ENCODE data around the gene ANGEL1. TPM values are rescaled to one million over a fixed set of nuclear protein-coding genes. Genes with fewer than 3 reads are reported as not detected.

Gene ANGEL1
- total RNA-seq, 1 experiment from 2014 or later: 23.3 TPM

GRCh38 chr14:76829650-76830421, 17.2 kb upstream of the ANGEL1 start:
- no peak overlapping the region for H3K4me3 ChIP-seq (ENCODE audit: insufficient read depth, low read depth, low read length)
- DNase-seq: peak; percentile 46

GRCh38 chr14:76829013-76829365, 16.3 kb upstream of the ANGEL1 start:
- Histone ChIP-seq H3K36me3 (replicated peaks; ENCODE audit: control insufficient read depth, insufficient read depth, low read length) (no peaks in the 10 kb centered on the region), H3K4me3 (ENCODE audit: insufficient read depth, low read depth, low read length) (no peak overlapping the region), H3K27me3 (ENCODE audit: control insufficient read depth, insufficient read depth, low read length) (no peaks in the 10 kb centered on the region)
- DNase-seq: peak; percentile 46

More at GRCh38 chr14:76829650-76830421, 17.2 kb upstream of the ANGEL1 start:
- Histone ChIP-seq H3K27me3 (ENCODE audit: control insufficient read depth, insufficient read depth, low read length) (no peaks in the 10 kb centered on the region), H3K36me3 (replicated peaks; ENCODE audit: control insufficient read depth, insufficient read depth, low read length) (no peaks in the 10 kb centered on the region)

- Histone ChIP-seq H3K27me3 (ENCODE audit: control insufficient read depth, insufficient read depth, low read length) (no peaks in the 10 kb centered on the region), H3K4me3 (ENCODE audit: insufficient read depth, low read depth, low read length) (no peak overlapping the region), H3K36me3 (replicated peaks; ENCODE audit: control insufficient read depth, insufficient read depth, low read length) (no peaks in the 10 kb centered on the region)
- no peak for DNase-seq
Measured at GRCh38 chr14:76828339-76829012, 15.8 kb upstream of the ANGEL1 start.

GRCh38 chr14:76827696-76828296, 15.1 kb upstream of the ANGEL1 start:
- no peaks in the 10 kb centered on the region for H3K27me3 ChIP-seq (ENCODE audit: control insufficient read depth, insufficient read depth, low read length)
- DNase-seq: peak; percentile 41
- H3K36me3 ChIP-seq (replicated peaks; ENCODE audit: control insufficient read depth, insufficient read depth, low read length): no peaks in the 10 kb centered on the region
- no peak overlapping the region for H3K4me3 ChIP-seq (ENCODE audit: insufficient read depth, low read depth, low read length)

- Histone ChIP-seq H3K36me3 (replicated peaks; ENCODE audit: control insufficient read depth, insufficient read depth, low read length) (no peaks in the 10 kb centered on the region), H3K27me3 (ENCODE audit: control insufficient read depth, insufficient read depth, low read length) (no peaks in the 10 kb centered on the region)
Measured at GRCh38 chr14:76826122-76826521, 13.4 kb upstream of the ANGEL1 start, which contains the start of gene LRRC74A. Gene LRRC74A (plus strand): TSS chr14:76826408. CDS start chr14:76826698, 290 bp downstream.

GRCh38 chr14:76820700-76821099, 8.0 kb upstream of the ANGEL1 start:
- Histone ChIP-seq H3K4me3 (ENCODE audit: insufficient read depth, low read depth, low read length) (no peak overlapping the region), H3K36me3 (replicated peaks; ENCODE audit: control insufficient read depth, insufficient read depth, low read length) (no peaks in the 10 kb centered on the region)
- no peak for DNase-seq

More at GRCh38 chr14:76826122-76826521, 13.4 kb upstream of the ANGEL1 start, which contains the start of gene LRRC74A:
- no peak for DNase-seq
- no peak within 1 kb of the TSS for H3K4me3 ChIP-seq (ENCODE audit: insufficient read depth, low read depth, low read length)

GRCh38 chr14:76814726-76815645, 2.3 kb upstream of the ANGEL1 start:
- DNase-seq: no peak
- H3K36me3 ChIP-seq (replicated peaks; ENCODE audit: control insufficient read depth, insufficient read depth, low read length): no peaks in the 10 kb centered on the region
- no peak overlapping the region for H3K4me3 ChIP-seq (ENCODE audit: insufficient read depth, low read depth, low read length)
- H3K27me3 ChIP-seq (ENCODE audit: control insufficient read depth, insufficient read depth, low read length): no peaks in the 10 kb centered on the region; the same call in 1 of the 2 replicates

More at GRCh38 chr14:76820700-76821099, 8.0 kb upstream of the ANGEL1 start:
- no peaks in the 10 kb centered on the region; the same call in 1 of the 2 replicates for H3K27me3 ChIP-seq (ENCODE audit: control insufficient read depth, insufficient read depth, low read length)

GRCh38 chr14:76812093-76812421, 625 bp downstream of the ANGEL1 start:
- H3K27me3 ChIP-seq (ENCODE audit: control insufficient read depth, insufficient read depth, low read length): no peaks in the 10 kb centered on the region; the same call in 1 of the 2 replicates

GRCh38 chr14:76811561-76811960, 1.1 kb downstream of the ANGEL1 start:
- DNase-seq: no peak
- peak overlapping the region; percentile 85 for H3K4me3 ChIP-seq (ENCODE audit: insufficient read depth, low read depth, low read length)
- no peaks in the 10 kb centered on the region; the same call in 1 of the 2 replicates for H3K27me3 ChIP-seq (ENCODE audit: control insufficient read depth, insufficient read depth, low read length)
- H3K36me3 ChIP-seq (replicated peaks; ENCODE audit: control insufficient read depth, insufficient read depth, low read length): peaks cover 21% of the 10 kb centered on the region

More at GRCh38 chr14:76812093-76812421, 625 bp downstream of the ANGEL1 start:
- Histone ChIP-seq H3K4me3 (ENCODE audit: insufficient read depth, low read depth, low read length) (peak overlapping the region; percentile 85), H3K36me3 (replicated peaks; ENCODE audit: control insufficient read depth, insufficient read depth, low read length) (peaks cover 18% of the 10 kb centered on the region)
- DNase-seq: no peak

- H3K36me3 ChIP-seq (replicated peaks; ENCODE audit: control insufficient read depth, insufficient read depth, low read length): peaks cover 24% of the 10 kb centered on the region
Measured at GRCh38 chr14:76810953-76811400, 1.7 kb downstream of the ANGEL1 start.

GRCh38 chr14:76810525-76810924, 2.2 kb downstream of the ANGEL1 start:
- H3K27me3 ChIP-seq (ENCODE audit: control insufficient read depth, insufficient read depth, low read length): no peaks in the 10 kb centered on the region
- peaks cover 25% of the 10 kb centered on the region for H3K36me3 ChIP-seq (replicated peaks; ENCODE audit: control insufficient read depth, insufficient read depth, low read length)
- H3K4me3 ChIP-seq (ENCODE audit: insufficient read depth, low read depth, low read length): no peak overlapping the region
- no peak for DNase-seq

More at GRCh38 chr14:76810953-76811400, 1.7 kb downstream of the ANGEL1 start:
- Histone ChIP-seq H3K4me3 (ENCODE audit: insufficient read depth, low read depth, low read length) (no peak overlapping the region), H3K27me3 (ENCODE audit: control insufficient read depth, insufficient read depth, low read length) (no peaks in the 10 kb centered on the region; the same call in 1 of the 2 replicates)
- DNase-seq: peak; percentile 50

- no peak overlapping the region for H3K4me3 ChIP-seq (ENCODE audit: insufficient read depth, low read depth, low read length)
- DNase-seq: no peak
- no peaks in the 10 kb centered on the region for H3K27me3 ChIP-seq (ENCODE audit: control insufficient read depth, insufficient read depth, low read length)
- peaks cover 28% of the 10 kb centered on the region for H3K36me3 ChIP-seq (replicated peaks; ENCODE audit: control insufficient read depth, insufficient read depth, low read length)
Measured at GRCh38 chr14:76808990-76809389, 3.7 kb downstream of the ANGEL1 start.

GRCh38 chr14:76808011-76808410, 4.7 kb downstream of the ANGEL1 start:
- peaks cover 36% of the 10 kb centered on the region for H3K36me3 ChIP-seq (replicated peaks; ENCODE audit: control insufficient read depth, insufficient read depth, low read length)
- H3K27me3 ChIP-seq (ENCODE audit: control insufficient read depth, insufficient read depth, low read length): no peaks in the 10 kb centered on the region
- no peak for DNase-seq
- H3K4me3 ChIP-seq (ENCODE audit: insufficient read depth, low read depth, low read length): no peak overlapping the region

- peaks cover 44% of the 10 kb centered on the region for H3K36me3 ChIP-seq (replicated peaks; ENCODE audit: control insufficient read depth, insufficient read depth, low read length)
Measured at GRCh38 chr14:76806446-76806845, 6.2 kb downstream of the ANGEL1 start.

More at GRCh38 chr14:76806446-76806845, 6.2 kb downstream of the ANGEL1 start:
- no peak for DNase-seq
- no peak overlapping the region for H3K4me3 ChIP-seq (ENCODE audit: insufficient read depth, low read depth, low read length)
- H3K27me3 ChIP-seq (ENCODE audit: control insufficient read depth, insufficient read depth, low read length): no peaks in the 10 kb centered on the region

All from H7 (cell line).